ENCODE measurements around the gene CAPN5. TPM values are rescaled to one million over a fixed set of nuclear protein-coding genes. Genes with fewer than 3 reads are reported as not detected.

CAPN5 gene
- total RNA-seq, 1 experiment from 2014 or later: 17.3 TPM

DNA sequence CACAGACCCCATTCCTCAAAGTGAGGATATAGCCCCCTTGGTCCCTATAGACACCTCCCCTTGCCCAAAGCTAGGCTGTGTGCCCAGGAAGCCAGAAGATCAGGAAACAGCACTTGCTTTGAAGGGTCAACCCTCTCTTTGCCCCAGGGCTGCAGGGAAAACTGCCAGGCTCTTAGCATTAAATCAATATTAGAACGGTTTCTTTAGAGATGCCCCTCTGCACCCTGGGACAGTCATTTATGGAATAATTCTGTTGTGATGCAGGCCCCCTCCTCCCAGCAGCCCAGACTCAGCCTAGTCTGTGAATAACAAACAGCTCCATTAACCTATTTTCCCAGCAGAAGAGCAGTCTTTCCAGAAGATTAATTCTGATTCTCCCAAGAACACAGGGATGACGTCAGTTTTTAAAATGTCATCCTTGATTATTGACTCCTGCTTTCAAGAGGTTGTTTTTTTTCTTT lies 11.6 kb upstream of the CAPN5 start:
- H3K4me1 ChIP-seq (ENCODE audit: control insufficient read depth, insufficient read depth, low read length): no peaks in the 10 kb centered on the region
- in situ Hi-C loops (cut with HindIII; ENCODE audit: low pct_unique_long_range_greater_than_20kb, low sequenced_read_pairs): no loop called here
- BruUV-seq (replicated peaks): no TSS peak
- intact Hi-C loops (cut with micrococcal nuclease; ENCODE audit: unreplicated experiment): no loop called here
- no peaks in the 10 kb centered on the region for H3K36me3 ChIP-seq (ENCODE audit: control insufficient read depth, insufficient read depth, low read length)
- H3K27me3 ChIP-seq (ENCODE audit: control insufficient read depth, insufficient read depth, low read length): no peaks in the 10 kb centered on the region
- peaks cover 7% of the 10 kb centered on the region; the same call in 1 of the 2 replicates for H3K9me3 ChIP-seq (ENCODE audit: control insufficient read depth, insufficient read depth, low read depth, low read length)
- CTCF ChIA-PET: interaction anchor here (0.6 to 3.1 kb wide), 2 partner anchors 36 to 60 kb away, joined by 3 to 11 read pairs; no protein-coding TSS in a partner anchor
- H3K27ac ChIP-seq (ENCODE audit: low read length): no peak overlapping the region
- DNase-seq (ENCODE audit: low read depth, low spot score) (no peak), ATAC-seq (no peak)
- H3K4me3 ChIP-seq (ENCODE audit: low read depth in 2 of 2, low read length in 2 of 2): no peak overlapping the region
- TF ChIP-seq POLR2AphosphoS5 (IDR thresholded peaks at IDR 0.05; ENCODE audit: low read depth, low read length) (no peak), SIN3A (IDR thresholded peaks at IDR 0.05; ENCODE audit: borderline replicate concordance, insufficient read depth, low read depth, low read length) (no peak), TCF7L2 (IDR thresholded peaks at IDR 0.05; ENCODE audit: low read depth, low read length) (no peak)
- TF ChIP-seq, protein P1, sequence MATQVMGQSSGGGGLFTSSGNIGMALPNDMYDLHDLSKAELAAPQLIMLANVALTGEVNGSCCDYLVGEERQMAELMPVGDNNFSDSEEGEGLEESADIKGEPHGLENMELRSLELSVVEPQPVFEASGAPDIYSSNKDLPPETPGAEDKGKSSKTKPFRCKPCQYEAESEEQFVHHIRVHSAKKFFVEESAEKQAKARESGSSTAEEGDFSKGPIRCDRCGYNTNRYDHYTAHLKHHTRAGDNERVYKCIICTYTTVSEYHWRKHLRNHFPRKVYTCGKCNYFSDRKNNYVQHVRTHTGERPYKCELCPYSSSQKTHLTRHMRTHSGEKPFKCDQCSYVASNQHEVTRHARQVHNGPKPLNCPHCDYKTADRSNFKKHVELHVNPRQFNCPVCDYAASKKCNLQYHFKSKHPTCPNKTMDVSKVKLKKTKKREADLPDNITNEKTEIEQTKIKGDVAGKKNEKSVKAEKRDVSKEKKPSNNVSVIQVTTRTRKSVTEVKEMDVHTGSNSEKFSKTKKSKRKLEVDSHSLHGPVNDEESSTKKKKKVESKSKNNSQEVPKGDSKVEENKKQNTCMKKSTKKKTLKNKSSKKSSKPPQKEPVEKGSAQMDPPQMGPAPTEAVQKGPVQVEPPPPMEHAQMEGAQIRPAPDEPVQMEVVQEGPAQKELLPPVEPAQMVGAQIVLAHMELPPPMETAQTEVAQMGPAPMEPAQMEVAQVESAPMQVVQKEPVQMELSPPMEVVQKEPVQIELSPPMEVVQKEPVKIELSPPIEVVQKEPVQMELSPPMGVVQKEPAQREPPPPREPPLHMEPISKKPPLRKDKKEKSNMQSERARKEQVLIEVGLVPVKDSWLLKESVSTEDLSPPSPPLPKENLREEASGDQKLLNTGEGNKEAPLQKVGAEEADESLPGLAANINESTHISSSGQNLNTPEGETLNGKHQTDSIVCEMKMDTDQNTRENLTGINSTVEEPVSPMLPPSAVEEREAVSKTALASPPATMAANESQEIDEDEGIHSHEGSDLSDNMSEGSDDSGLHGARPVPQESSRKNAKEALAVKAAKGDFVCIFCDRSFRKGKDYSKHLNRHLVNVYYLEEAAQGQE (IDR thresholded peaks at IDR 0.05; ENCODE audit: insufficient read depth in 1 of 2, low read depth in 2 of 2, low read length in 1 of 2): no peak
- TF ChIP-seq, protein P2, sequence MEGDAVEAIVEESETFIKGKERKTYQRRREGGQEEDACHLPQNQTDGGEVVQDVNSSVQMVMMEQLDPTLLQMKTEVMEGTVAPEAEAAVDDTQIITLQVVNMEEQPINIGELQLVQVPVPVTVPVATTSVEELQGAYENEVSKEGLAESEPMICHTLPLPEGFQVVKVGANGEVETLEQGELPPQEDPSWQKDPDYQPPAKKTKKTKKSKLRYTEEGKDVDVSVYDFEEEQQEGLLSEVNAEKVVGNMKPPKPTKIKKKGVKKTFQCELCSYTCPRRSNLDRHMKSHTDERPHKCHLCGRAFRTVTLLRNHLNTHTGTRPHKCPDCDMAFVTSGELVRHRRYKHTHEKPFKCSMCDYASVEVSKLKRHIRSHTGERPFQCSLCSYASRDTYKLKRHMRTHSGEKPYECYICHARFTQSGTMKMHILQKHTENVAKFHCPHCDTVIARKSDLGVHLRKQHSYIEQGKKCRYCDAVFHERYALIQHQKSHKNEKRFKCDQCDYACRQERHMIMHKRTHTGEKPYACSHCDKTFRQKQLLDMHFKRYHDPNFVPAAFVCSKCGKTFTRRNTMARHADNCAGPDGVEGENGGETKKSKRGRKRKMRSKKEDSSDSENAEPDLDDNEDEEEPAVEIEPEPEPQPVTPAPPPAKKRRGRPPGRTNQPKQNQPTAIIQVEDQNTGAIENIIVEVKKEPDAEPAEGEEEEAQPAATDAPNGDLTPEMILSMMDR (IDR thresholded peaks at IDR 0.05): no peak
- POLR2A ChIA-PET: no interaction called here

DNA sequence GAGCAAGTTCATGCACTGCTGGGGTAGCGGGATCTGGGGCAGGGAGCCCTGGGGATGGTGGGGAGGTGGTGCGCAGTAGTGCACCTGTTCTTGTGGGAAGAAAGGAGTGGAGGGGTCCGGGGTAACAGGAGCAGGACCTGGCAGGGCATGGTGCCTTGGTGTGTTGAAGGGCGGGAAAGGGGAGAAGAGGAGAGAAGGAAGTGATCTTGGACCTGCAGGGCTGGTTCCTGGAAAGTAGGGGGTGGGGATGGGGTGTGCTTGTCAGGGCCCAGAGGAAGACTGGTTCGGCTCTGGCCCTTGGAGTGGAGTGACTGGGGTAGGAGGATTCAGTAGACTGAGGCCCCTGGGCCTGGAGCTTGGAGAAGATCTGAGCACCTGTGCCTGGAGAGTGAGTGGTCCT lies 10.9 kb upstream of the CAPN5 start:
- in situ Hi-C loops (cut with HindIII; ENCODE audit: low pct_unique_long_range_greater_than_20kb, low sequenced_read_pairs): no loop called here
- no peak for ATAC-seq
- no peaks in the 10 kb centered on the region for H3K36me3 ChIP-seq (ENCODE audit: control insufficient read depth, insufficient read depth, low read length)
- TF ChIP-seq TCF7L2 (IDR thresholded peaks at IDR 0.05; ENCODE audit: low read depth, low read length): no peak
- TF ChIP-seq, protein P2 (IDR thresholded peaks at IDR 0.05): no peak
- TF ChIP-seq, protein P1 (IDR thresholded peaks at IDR 0.05; ENCODE audit: insufficient read depth in 1 of 2, low read depth in 2 of 2, low read length in 1 of 2): no peak
- no peak for TF ChIP-seq POLR2AphosphoS5 (IDR thresholded peaks at IDR 0.05; ENCODE audit: low read depth, low read length)
- TF ChIP-seq SIN3A (IDR thresholded peaks at IDR 0.05; ENCODE audit: borderline replicate concordance, insufficient read depth, low read depth, low read length): no peak
- H3K27me3 ChIP-seq (ENCODE audit: control insufficient read depth, insufficient read depth, low read length): no peaks in the 10 kb centered on the region
- H3K9me3 ChIP-seq (ENCODE audit: control insufficient read depth, insufficient read depth, low read depth, low read length): peaks cover 7% of the 10 kb centered on the region; the same call in 1 of the 2 replicates
- POLR2A ChIA-PET: no interaction called here
- BruUV-seq (replicated peaks): no TSS peak
- CTCF ChIA-PET: no interaction called here
- no peaks in the 10 kb centered on the region for H3K4me1 ChIP-seq (ENCODE audit: control insufficient read depth, insufficient read depth, low read length)
- H3K4me3 ChIP-seq (ENCODE audit: low read depth in 2 of 2, low read length in 2 of 2): no peak overlapping the region
- H3K27ac ChIP-seq (ENCODE audit: low read length): no peak overlapping the region
- no peak for DNase-seq (ENCODE audit: low read depth, low spot score)
- intact Hi-C loops (cut with micrococcal nuclease; ENCODE audit: unreplicated experiment): no loop called here
